Tibial artery (tissue), 4 donors: ENCODE data around the gene WIPI1.
"Not testable (repeated sequence)": the region's sequence is repeated elsewhere in the genome, so short reads cannot be mapped to it uniquely, and the experiment has no call there.

ENCODE experiments used
- DNase-seq, 2 donors: peaks; one replicate each; pipeline ENCODE4 v3.0.0-alpha.2; 2019
- H3K27ac ChIP-seq, 2 donors: fragments of 200-600 bp; sonication (generic) in 1 of 2; 1 replicate in 1 of 2; 2 replicates in 1 of 2; pipeline ENCODE4 v1.5.1; 2018 to 2019; ENCODE audit warnings: mild to moderate bottlenecking in 1 of 2
- H3K27me3 ChIP-seq, 2 donors: fragments of 200-600 bp; sonication (generic) in 1 of 2; one replicate each; pipeline versions ENCODE4 v1.5.1 to v1.6.0; 2016 to 2019
- H3K36me3 ChIP-seq, 3 donors: fragments of 200-600 bp; sonication (generic) in 2 of 3; one replicate each; pipeline ENCODE4 v1.5.1; 2016 to 2019; ENCODE audit warnings: mild to moderate bottlenecking in 2 of 3
- H3K4me1 ChIP-seq, 4 donors: fragments of 200-600 bp; sonication (generic) in 2 of 4; 1 replicate in 3 of 4; 2 replicates in 1 of 4; pipeline ENCODE4 v1.5.1; 2016 to 2019
- H3K4me3 ChIP-seq, 2 donors: fragments of 200-600 bp; sonication (generic) in 1 of 2; 1 replicate in 1 of 2; 2 replicates in 1 of 2; pipeline ENCODE4 v1.5.1; 2018 to 2019; ENCODE audit warnings: mild to moderate bottlenecking in 2 of 2
- H3K9me3 ChIP-seq, 3 donors: fragments of 200-600 bp; sonication (generic) in 1 of 3; one replicate each; pipeline ENCODE4 v1.5.1; 2016 to 2019
- CTCF ChIP-seq, 2 experiments: fragments of 200-600 bp in 1 of 2; fragments of 450-650 bp in 1 of 2; IDR thresholded peaks; one replicate each; pipeline ENCODE4 v1.5.1; 2017 to 2019; ENCODE audit warnings: antibody characterized with exemption in 2 of 2, mild to moderate bottlenecking in 1 of 2, moderate library complexity in 1 of 2
- intact Hi-C: fragments of 100-400 bp; cut with DNase I; formaldehyde crosslinking; loops from one replicate; pipeline ENCODE4 v1.15.0; 2023; ENCODE audit warnings: low total_unique reads

The WIPI1 gene

GRCh38 chr17:68379177-68379510, 78.2 kb downstream of the WIPI1 start:
- Histone ChIP-seq H3K9me3 (no peaks in the 10 kb centered on the region), H3K27me3 (no peaks in the 10 kb centered on the region), H3K27ac (peak overlapping the region; percentile 80), H3K4me3 (no peak overlapping the region), H3K4me1 (peaks cover 0 to 21% (median 14%) of the 10 kb centered on the region in 4 donors), H3K36me3 (no peaks in the 10 kb centered on the region)
- intact Hi-C loops, result no loop called here
- DNase-seq, result no peak
- no peak for TF ChIP-seq CTCF (IDR thresholded peaks at IDR 0.05)

GRCh38 chr17:68378268-68379176, 78.8 kb downstream of the WIPI1 start:
- Histone ChIP-seq H3K36me3 (no peaks in the 10 kb centered on the region), H3K9me3 (no peaks in the 10 kb centered on the region), H3K4me3 (no peak overlapping the region), H3K27ac (peak overlapping the region; percentile 80), H3K4me1 (peaks cover 0 to 21% (median 14%) of the 10 kb centered on the region in 4 donors), H3K27me3 (no peaks in the 10 kb centered on the region)
- peak; percentile 97 to 98 for DNase-seq
- TF ChIP-seq CTCF (IDR thresholded peaks at IDR 0.05), result peak in 1 of 2 experiments; percentile 3
- intact Hi-C loops, result no loop called here

DNA sequence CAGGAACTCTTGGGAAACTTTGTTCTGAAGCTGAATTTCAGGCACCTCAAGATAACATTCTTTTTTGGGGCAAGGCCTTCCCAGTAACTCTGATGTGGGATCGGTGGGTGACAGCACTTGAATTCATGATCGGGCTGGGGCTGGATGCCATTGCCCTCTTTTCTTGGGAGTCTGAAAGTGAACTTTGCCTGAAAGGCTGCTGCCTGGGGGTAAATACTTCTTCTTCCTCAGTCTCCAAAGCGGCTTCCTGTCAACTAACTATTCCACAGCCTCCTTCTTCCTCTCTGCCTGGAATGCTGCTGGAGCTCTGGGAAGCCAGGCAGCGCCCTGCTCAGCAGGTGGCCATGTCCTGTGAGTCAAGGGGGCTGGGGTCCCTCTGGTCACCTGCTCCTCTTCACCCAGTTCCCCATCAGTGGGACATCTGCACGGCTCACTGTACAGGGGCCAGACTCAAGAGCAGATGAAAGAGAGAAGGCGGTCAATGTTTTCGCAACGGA, 79.5 kb downstream of the WIPI1 start:
- H3K36me3 ChIP-seq, result no peaks in the 10 kb centered on the region
- no peaks in the 10 kb centered on the region for H3K9me3 ChIP-seq
- peaks cover 0 to 21% (median 14%) of the 10 kb centered on the region in 4 donors for H3K4me1 ChIP-seq
- no peak for TF ChIP-seq CTCF (IDR thresholded peaks at IDR 0.05)
- no peaks in the 10 kb centered on the region for H3K27me3 ChIP-seq
- DNase-seq, result no peak
- H3K4me3 ChIP-seq, result no peak overlapping the region
- peak overlapping the region; percentile 80 for H3K27ac ChIP-seq
- intact Hi-C loops, result no loop called here

DNA sequence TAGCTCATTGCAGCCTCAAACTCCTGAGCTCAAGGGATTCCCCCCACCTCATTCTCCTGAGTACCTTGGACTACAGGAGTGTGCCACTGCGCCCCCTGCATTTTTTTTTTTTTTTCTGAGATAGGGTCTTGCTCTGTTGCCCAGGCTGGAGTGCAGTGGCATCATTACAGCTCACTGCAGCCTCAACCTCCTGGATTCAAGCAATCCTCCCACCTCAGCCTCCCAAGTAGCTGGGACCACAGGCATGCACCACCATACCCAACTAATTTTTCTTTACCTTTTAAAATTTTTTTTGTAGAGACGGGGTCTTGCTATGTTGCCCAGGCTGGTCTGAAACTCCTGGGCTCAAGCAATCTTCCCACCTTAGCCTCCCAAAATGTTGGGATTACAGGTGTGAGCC, 81.1 kb downstream of the WIPI1 start:
- H3K36me3 ChIP-seq, H3K27ac ChIP-seq, H3K4me3 ChIP-seq, H3K27me3 ChIP-seq, H3K9me3 ChIP-seq, DNase-seq, intact Hi-C loops: not testable (repeated sequence)
- peaks cover 0 to 21% (median 14%) of the 10 kb centered on the region in 4 donors for H3K4me1 ChIP-seq

- H3K27me3 ChIP-seq, result no peaks in the 10 kb centered on the region
- intact Hi-C loops, result no loop called here
- H3K27ac ChIP-seq, result no peak overlapping the region
- DNase-seq, result no peak
- no peaks in the 10 kb centered on the region for H3K9me3 ChIP-seq
- no peak for TF ChIP-seq CTCF (IDR thresholded peaks at IDR 0.05)
- H3K4me1 ChIP-seq, result peaks cover 0 to 21% (median 14%) of the 10 kb centered on the region in 4 donors
- H3K36me3 ChIP-seq, result no peaks in the 10 kb centered on the region
- no peak overlapping the region for H3K4me3 ChIP-seq
These were observed 81.7 kb downstream of the WIPI1 start for GRCh38 chr17:68375566-68375965.
